ENCODE measurements around the gene CAPN12. TPM values are rescaled to one million over a fixed set of nuclear protein-coding genes. Genes with fewer than 3 reads are reported as not detected.

CAPN12 gene
- polyA plus RNA-seq, 4 donors = 2.4 to 46.2 (median 14.4) TPM

- Histone ChIP-seq H3K27me3 (ENCODE audit: control insufficient read depth in 3 of 3, insufficient read depth in 3 of 3, low read length in 3 of 3) (no peaks in the 10 kb centered on the region), H3K9me3 (ENCODE audit: control insufficient read depth in 2 of 2, insufficient read depth in 1 of 2, low read depth in 1 of 2, low read length in 1 of 2) (no peaks in the 10 kb centered on the region), H3K4me3 (ENCODE audit: low read depth in 1 of 3, low read length in 3 of 3) (no peak overlapping the region), H3K27ac (ENCODE audit: low read depth in 1 of 3, low read length in 2 of 3) (peak overlapping the region; percentile 45 to 99 (median 61)), H3K4me1 (ENCODE audit: control insufficient read depth in 3 of 3, insufficient read depth in 2 of 3, low read depth in 1 of 3, low read length in 2 of 3) (peaks cover 26 to 99% (median 28%) of the 10 kb centered on the region in 3 donors), H3K36me3 (ENCODE audit: control insufficient read depth in 3 of 3, insufficient read depth in 2 of 3, low read depth in 1 of 3, low read length in 3 of 3) (peaks cover 2 to 100% (median 5%) of the 10 kb centered on the region in 3 donors)
- whole genome bisulfite sequencing, 3 donors = 76 to 81% (median 80%) methylated on average over 22 of the region's 22 CpGs
- no peak for DNase-seq
- FAIRE-seq = no peak
Measured at GRCh38 chr19:38698225-38699026, 45.8 kb downstream of the CAPN12 start.

- 41 to 64% (median 60%) methylated on average over 11 of the region's 11 CpGs for WGBS, 3 donors
- FAIRE-seq = no peak
- no peaks in the 10 kb centered on the region for H3K27me3 ChIP-seq (ENCODE audit: control insufficient read depth in 3 of 3, insufficient read depth in 3 of 3, low read length in 3 of 3)
- peaks cover 0 to 100% (median 3%) of the 10 kb centered on the region in 3 donors for H3K36me3 ChIP-seq (ENCODE audit: control insufficient read depth in 3 of 3, insufficient read depth in 2 of 3, low read depth in 1 of 3, low read length in 3 of 3)
- peak in 1 of 2 donors; percentile 82 for DNase-seq
- H3K27ac ChIP-seq (ENCODE audit: low read depth in 1 of 3, low read length in 2 of 3) = peak overlapping the region; percentile 45 to 99 (median 61)
- no peaks in the 10 kb centered on the region for H3K9me3 ChIP-seq (ENCODE audit: control insufficient read depth in 2 of 2, insufficient read depth in 1 of 2, low read depth in 1 of 2, low read length in 1 of 2)
- H3K4me3 ChIP-seq (ENCODE audit: low read depth in 1 of 3, low read length in 3 of 3) = no peak overlapping the region
- H3K4me1 ChIP-seq (ENCODE audit: control insufficient read depth in 3 of 3, insufficient read depth in 2 of 3, low read depth in 1 of 3, low read length in 2 of 3) = peaks cover 28 to 99% (median 31%) of the 10 kb centered on the region in 3 donors
Measured at GRCh38 chr19:38697641-38698071, 46.6 kb downstream of the CAPN12 start.

GRCh38 chr19:38697197-38697596 is 47.1 kb downstream of the CAPN12 start:
- no peak overlapping the region for H3K4me3 ChIP-seq (ENCODE audit: low read depth in 1 of 3, low read length in 3 of 3)
- no peaks in the 10 kb centered on the region for H3K27me3 ChIP-seq (ENCODE audit: control insufficient read depth in 3 of 3, insufficient read depth in 3 of 3, low read length in 3 of 3)
- DNase-seq (no peak), FAIRE-seq (no peak)
- peak overlapping the region; percentile 45 to 99 (median 61) for H3K27ac ChIP-seq (ENCODE audit: low read depth in 1 of 3, low read length in 2 of 3)
- H3K4me1 ChIP-seq (ENCODE audit: control insufficient read depth in 3 of 3, insufficient read depth in 2 of 3, low read depth in 1 of 3, low read length in 2 of 3) = peaks cover 28 to 99% (median 31%) of the 10 kb centered on the region in 3 donors
- 79 to 87% (median 85%) methylated on average over 6 of the region's 6 CpGs for WGBS, 3 donors
- no peaks in the 10 kb centered on the region for H3K9me3 ChIP-seq (ENCODE audit: control insufficient read depth in 2 of 2, insufficient read depth in 1 of 2, low read depth in 1 of 2, low read length in 1 of 2)
- H3K36me3 ChIP-seq (ENCODE audit: control insufficient read depth in 3 of 3, insufficient read depth in 2 of 3, low read depth in 1 of 3, low read length in 3 of 3) = peaks cover 0 to 100% (median under 1%) of the 10 kb centered on the region in 3 donors

GRCh38 chr19:38696729-38697055 is 47.6 kb downstream of the CAPN12 start:
- FAIRE-seq (no peak), DNase-seq (no peak)
- 82 to 93% (median 88%) methylated on average over 6 of the region's 6 CpGs for WGBS, 3 donors
- no peaks in the 10 kb centered on the region for H3K27me3 ChIP-seq (ENCODE audit: control insufficient read depth in 3 of 3, insufficient read depth in 3 of 3, low read length in 3 of 3)
- H3K4me1 ChIP-seq (ENCODE audit: control insufficient read depth in 3 of 3, insufficient read depth in 2 of 3, low read depth in 1 of 3, low read length in 2 of 3) = peaks cover 26 to 99% (median 28%) of the 10 kb centered on the region in 3 donors
- H3K36me3 ChIP-seq (ENCODE audit: control insufficient read depth in 3 of 3, insufficient read depth in 2 of 3, low read depth in 1 of 3, low read length in 3 of 3) = peaks cover 0 to 100% (median 0%) of the 10 kb centered on the region in 3 donors
- no peak overlapping the region for H3K4me3 ChIP-seq (ENCODE audit: low read depth in 1 of 3, low read length in 3 of 3)
- peak overlapping the region; percentile 45 to 99 (median 61) for H3K27ac ChIP-seq (ENCODE audit: low read depth in 1 of 3, low read length in 2 of 3)
- H3K9me3 ChIP-seq (ENCODE audit: control insufficient read depth in 2 of 2, insufficient read depth in 1 of 2, low read depth in 1 of 2, low read length in 1 of 2) = no peaks in the 10 kb centered on the region

GRCh38 chr19:38695832-38696728 is 48.2 kb downstream of the CAPN12 start:
- H3K4me3 ChIP-seq (ENCODE audit: low read depth in 1 of 3, low read length in 3 of 3) = no peak overlapping the region
- DNase-seq (no peak), FAIRE-seq (no peak)
- peak overlapping the region; percentile 45 to 99 (median 74) for H3K27ac ChIP-seq (ENCODE audit: low read depth in 1 of 3, low read length in 2 of 3)
- peaks cover 0 to 99% (median 0%) of the 10 kb centered on the region in 3 donors for H3K36me3 ChIP-seq (ENCODE audit: control insufficient read depth in 3 of 3, insufficient read depth in 2 of 3, low read depth in 1 of 3, low read length in 3 of 3)
- no peaks in the 10 kb centered on the region for H3K27me3 ChIP-seq (ENCODE audit: control insufficient read depth in 3 of 3, insufficient read depth in 3 of 3, low read length in 3 of 3)
- WGBS, 3 donors = 85 to 86% (median 86%) methylated on average over 22 of the region's 22 CpGs
- peaks cover 26 to 99% (median 26%) of the 10 kb centered on the region in 3 donors for H3K4me1 ChIP-seq (ENCODE audit: control insufficient read depth in 3 of 3, insufficient read depth in 2 of 3, low read depth in 1 of 3, low read length in 2 of 3)
- no peaks in the 10 kb centered on the region for H3K9me3 ChIP-seq (ENCODE audit: control insufficient read depth in 2 of 2, insufficient read depth in 1 of 2, low read depth in 1 of 2, low read length in 1 of 2)

- Histone ChIP-seq H3K4me3 (ENCODE audit: low read depth in 1 of 3, low read length in 3 of 3) (no peak overlapping the region), H3K4me1 (ENCODE audit: control insufficient read depth in 3 of 3, insufficient read depth in 2 of 3, low read depth in 1 of 3, low read length in 2 of 3) (peaks cover 24 to 93% (median 27%) of the 10 kb centered on the region in 3 donors), H3K9me3 (ENCODE audit: control insufficient read depth in 2 of 2, insufficient read depth in 1 of 2, low read depth in 1 of 2, low read length in 1 of 2) (no peaks in the 10 kb centered on the region), H3K27ac (ENCODE audit: low read depth in 1 of 3, low read length in 2 of 3) (peak overlapping the region; percentile 45 to 99 (median 74)), H3K36me3 (ENCODE audit: control insufficient read depth in 3 of 3, insufficient read depth in 2 of 3, low read depth in 1 of 3, low read length in 3 of 3) (peaks cover 0 to 98% (median under 1%) of the 10 kb centered on the region in 3 donors), H3K27me3 (ENCODE audit: control insufficient read depth in 3 of 3, insufficient read depth in 3 of 3, low read length in 3 of 3) (no peaks in the 10 kb centered on the region)
- 27 to 45% (median 44%) methylated on average over 9 of the region's 9 CpGs for WGBS, 3 donors
- DNase-seq (peak; percentile 65 to 72), FAIRE-seq (no peak)
Measured at GRCh38 chr19:38695317-38695683, 49.0 kb downstream of the CAPN12 start.

- peak overlapping the region; percentile 71 to 99 (median 88) for H3K27ac ChIP-seq (ENCODE audit: low read depth in 1 of 3, low read length in 2 of 3)
- H3K36me3 ChIP-seq (ENCODE audit: control insufficient read depth in 3 of 3, insufficient read depth in 2 of 3, low read depth in 1 of 3, low read length in 3 of 3) = peaks cover 0 to 93% (median 2%) of the 10 kb centered on the region in 3 donors
- FAIRE-seq (no peak), DNase-seq (peak; percentile 71 to 72)
- H3K9me3 ChIP-seq (ENCODE audit: control insufficient read depth in 2 of 2, insufficient read depth in 1 of 2, low read depth in 1 of 2, low read length in 1 of 2) = no peaks in the 10 kb centered on the region
- WGBS, 3 donors = 52 to 67% (median 64%) methylated on average over 19 of the region's 19 CpGs
- no peaks in the 10 kb centered on the region for H3K27me3 ChIP-seq (ENCODE audit: control insufficient read depth in 3 of 3, insufficient read depth in 3 of 3, low read length in 3 of 3)
- peaks cover 20 to 88% (median 27%) of the 10 kb centered on the region in 3 donors for H3K4me1 ChIP-seq (ENCODE audit: control insufficient read depth in 3 of 3, insufficient read depth in 2 of 3, low read depth in 1 of 3, low read length in 2 of 3)
- H3K4me3 ChIP-seq (ENCODE audit: low read depth in 1 of 3, low read length in 3 of 3) = no peak overlapping the region
Measured at GRCh38 chr19:38693380-38694223, 50.7 kb downstream of the CAPN12 start.

All from small intestine (tissue), 7 donors.